HEK293 (cell line): Measurements from ENCODE around the gene ZNF189.

Experiments
- CTCF ChIA-PET: fragments of 350-600 bp; formaldehyde crosslinking; extraction: SDS; loops from one replicate; lab custom pipeline; 2021; ENCODE audit warnings: antibody characterized with exemption; lab: Yijun Ruan, JAX
- POLR2A ChIA-PET: fragments of 300-600 bp; formaldehyde crosslinking; extraction: SDS; loops from one replicate; lab custom pipeline; 2020; ENCODE audit warnings: antibody characterized with exemption, inconsistent platforms; lab: Yijun Ruan, JAX
- H3K27ac ChIP-seq: fragments of 200-500 bp; sonication (Bioruptor generic); 2 replicates; pipeline ENCODE4 v1.5.1; 2014; ENCODE audit warnings: low read depth, low read length, control low read depth, inconsistent platforms; ENCODE audit errors: extremely low read depth
- H3K36me3 ChIP-seq, 2 experiments: fragments of 200-500 bp in 1 of 2; sonication (Bioruptor generic) in 1 of 2; 1 replicate in 1 of 2; 2 replicates in 1 of 2; pipeline ENCODE4 v1.5.1; 2014 to 2017; ENCODE audit warnings: inconsistent platforms in 2 of 2, low read length in 2 of 2; ENCODE audit not compliant: control insufficient read depth in 2 of 2, insufficient read depth in 1 of 2
- H3K4me1 ChIP-seq: fragments of 200-500 bp; sonication (Bioruptor generic); 2 replicates; pipeline ENCODE4 v1.5.1; 2014; ENCODE audit warnings: mild to moderate bottlenecking, low read length, inconsistent platforms; ENCODE audit not compliant: control insufficient read depth, insufficient read depth
- H3K4me3 ChIP-seq: 2 replicates; pipeline ENCODE4 v1.5.1; 2011; ENCODE audit warnings: low read depth, mild to moderate bottlenecking, control low read depth, low read length, moderate library complexity
- H3K9me3 ChIP-seq: fragments of 200-500 bp; sonication (Bioruptor generic); 2 replicates; pipeline ENCODE4 v1.5.1; 2014; ENCODE audit warnings: low read depth, low read length, inconsistent platforms; ENCODE audit not compliant: control insufficient read depth, insufficient read depth
- BCL11A ChIP-seq: fragments of 450-650 bp; formaldehyde crosslinking; IDR thresholded peaks from 2 replicates; pipeline ENCODE4 v1.5.1; 2016; ENCODE audit warnings: low read depth, missing biosample characterization, missing genetic modification characterization
- GLIS1 ChIP-seq: fragments of 450-650 bp; formaldehyde crosslinking; IDR thresholded peaks from 2 replicates; pipeline ENCODE4 v1.5.1; 2016; ENCODE audit warnings: missing biosample characterization, missing genetic modification characterization
- HOXC10 ChIP-seq: sonication (generic); formaldehyde crosslinking; IDR thresholded peaks from 2 replicates; pipeline ENCODE4 v1.8.1; 2023; ENCODE audit warnings: mild to moderate bottlenecking, missing genetic modification reagents
- KLF16 ChIP-seq: fragments of 450-650 bp; formaldehyde crosslinking; IDR thresholded peaks from 2 replicates; pipeline ENCODE4 v1.5.1; 2017; ENCODE audit warnings: missing biosample characterization, missing genetic modification characterization
- MZF1 ChIP-seq: fragments of 450-650 bp; formaldehyde crosslinking; IDR thresholded peaks from 2 replicates; pipeline ENCODE4 v1.5.1; 2017; ENCODE audit warnings: missing biosample characterization, missing genetic modification characterization, borderline replicate concordance
- PRDM1 ChIP-seq: fragments of 450-650 bp; formaldehyde crosslinking; IDR thresholded peaks from 2 replicates; pipeline ENCODE4; 2016; ENCODE audit warnings: missing biosample characterization, missing genetic modification characterization
- RBAK ChIP-seq: fragments of 450-650 bp; formaldehyde crosslinking; IDR thresholded peaks from 2 replicates; pipeline ENCODE4 v1.5.1; 2016; ENCODE audit warnings: missing biosample characterization, missing genetic modification characterization
- ZBTB20 ChIP-seq: fragments of 450-650 bp; formaldehyde crosslinking; IDR thresholded peaks from 2 replicates; pipeline ENCODE4 v1.5.1; 2016; ENCODE audit warnings: missing biosample characterization, missing genetic modification characterization
- ZNF138 ChIP-seq: fragments of 450-650 bp; formaldehyde crosslinking; IDR thresholded peaks from 2 replicates; pipeline ENCODE4 v1.5.1; 2016; ENCODE audit warnings: missing biosample characterization, missing genetic modification characterization, borderline replicate concordance
- ZNF169 ChIP-seq: fragments of 450-650 bp; formaldehyde crosslinking; IDR thresholded peaks from 2 replicates; pipeline ENCODE4 v1.5.1; 2016; ENCODE audit warnings: missing biosample characterization, missing genetic modification characterization
- ZNF184 ChIP-seq: fragments of 450-650 bp; IDR thresholded peaks from 2 replicates; pipeline ENCODE4 v1.5.1; 2018; ENCODE audit warnings: missing biosample characterization, mild to moderate bottlenecking, missing genetic modification characterization
- ZNF274 ChIP-seq, 2 experiments: fragments of 200-500 bp in 1 of 2; fragments of 450-650 bp in 1 of 2; sonication (Bioruptor generic) in 1 of 2; formaldehyde crosslinking in 1 of 2; IDR thresholded peaks; 2 replicates each; pipeline versions ENCODE4 v1.5.1 to v1.6.1; 2014 to 2016; ENCODE audit warnings: borderline replicate concordance in 1 of 2, inconsistent platforms in 1 of 2, low read length in 1 of 2, missing biosample characterization in 1 of 2, missing genetic modification characterization in 1 of 2
- ZNF324 ChIP-seq: fragments of 450-650 bp; formaldehyde crosslinking; IDR thresholded peaks from 2 replicates; pipeline ENCODE4 v1.5.1; 2016; ENCODE audit warnings: missing biosample characterization, missing genetic modification characterization
- ZNF366 ChIP-seq: fragments of 450-650 bp; formaldehyde crosslinking; conservative IDR thresholded peaks from 2 replicates; pipeline ENCODE4 v1.5.1; 2016; ENCODE audit warnings: missing biosample characterization, missing genetic modification characterization
- ZNF37A ChIP-seq: fragments of 450-650 bp; IDR thresholded peaks from 2 replicates; pipeline ENCODE4 v1.5.1; 2018; ENCODE audit warnings: missing biosample characterization, missing genetic modification characterization
- ZNF426 ChIP-seq: fragments of 450-650 bp; formaldehyde crosslinking; IDR thresholded peaks from 2 replicates; pipeline ENCODE4 v1.5.1; 2017; ENCODE audit warnings: missing biosample characterization, missing genetic modification characterization, mild to moderate bottlenecking, inconsistent platforms, moderate library complexity
- ZNF433 ChIP-seq: fragments of 450-650 bp; formaldehyde crosslinking; IDR thresholded peaks from 2 replicates; pipeline ENCODE4 v1.5.1; 2016; ENCODE audit warnings: missing biosample characterization, missing genetic modification characterization, low read depth
- ZNF48 ChIP-seq: fragments of 450-650 bp; formaldehyde crosslinking; IDR thresholded peaks from 2 replicates; pipeline ENCODE4 v1.5.1; 2016; ENCODE audit warnings: missing biosample characterization, missing genetic modification characterization
- ZNF610 ChIP-seq: fragments of 450-650 bp; formaldehyde crosslinking; IDR thresholded peaks from 2 replicates; pipeline ENCODE4 v1.5.1; 2016; ENCODE audit warnings: missing biosample characterization, missing genetic modification characterization, borderline replicate concordance
- ZNF623 ChIP-seq: fragments of 450-650 bp; formaldehyde crosslinking; IDR thresholded peaks from 2 replicates; pipeline ENCODE4 v1.5.1; 2016; ENCODE audit warnings: missing biosample characterization, missing genetic modification characterization
- ZNF707 ChIP-seq: fragments of 450-650 bp; formaldehyde crosslinking; IDR thresholded peaks from 2 replicates; pipeline ENCODE4 v1.5.1; 2016; ENCODE audit warnings: missing biosample characterization, missing genetic modification characterization
- ZXDB ChIP-seq: fragments of 450-650 bp; formaldehyde crosslinking; IDR thresholded peaks from 2 replicates; pipeline ENCODE4 v1.5.1; 2016; ENCODE audit warnings: missing biosample characterization, missing genetic modification characterization
- TF ChIP-seq, protein P1 (sequence below): fragments of 450-650 bp; formaldehyde crosslinking; IDR thresholded peaks from 2 replicates; pipeline ENCODE4 v1.5.1; 2016; ENCODE audit warnings: missing biosample characterization, missing genetic modification characterization
- TF ChIP-seq, protein P2 (sequence below): fragments of 450-650 bp; formaldehyde crosslinking; IDR thresholded peaks from 2 replicates; pipeline ENCODE4 v1.5.1; 2017; ENCODE audit warnings: missing biosample characterization, missing genetic modification characterization
- TF ChIP-seq, protein P3 (sequence below): fragments of 450-650 bp; formaldehyde crosslinking; IDR thresholded peaks from 2 replicates; pipeline ENCODE4 v1.5.1; 2016; ENCODE audit warnings: missing biosample characterization, missing genetic modification characterization, borderline replicate concordance
- TF ChIP-seq, protein P4 (sequence below): fragments of 450-650 bp; formaldehyde crosslinking; IDR thresholded peaks from 2 replicates; pipeline ENCODE4 v1.5.1; 2016; ENCODE audit warnings: missing biosample characterization, missing genetic modification characterization, low read depth

The ZNF189 gene

DNA sequence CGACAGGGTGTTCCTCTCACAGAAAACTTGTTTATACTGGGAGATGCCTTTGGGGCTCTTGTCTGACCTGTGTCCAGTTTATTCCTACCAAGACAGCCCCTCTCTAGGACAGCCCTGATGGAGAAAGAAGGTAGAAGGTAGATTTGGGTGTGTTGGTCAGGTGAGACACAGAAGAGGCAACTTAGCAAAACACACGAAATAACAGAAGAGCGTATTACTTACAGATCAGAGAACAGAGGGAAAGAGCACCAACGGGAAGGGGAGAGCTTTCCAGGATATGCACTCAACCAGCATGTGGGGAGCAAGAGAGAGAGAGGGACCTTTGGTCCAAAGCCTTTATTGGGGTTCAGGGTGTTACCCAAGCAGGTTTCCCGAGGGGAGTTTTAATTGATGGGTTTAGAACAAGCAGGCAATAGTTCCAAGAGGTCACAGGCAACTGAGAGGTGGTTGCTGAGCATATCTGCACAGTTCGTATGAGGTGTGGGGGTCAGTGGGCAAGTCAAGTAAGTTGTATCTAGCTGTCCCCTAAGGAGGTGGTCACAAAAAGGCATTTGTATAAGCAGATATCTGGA, 45.7 kb upstream of the ZNF189 start:
- ChIA-PET CTCF (interaction anchor here (0.9 kb wide), 1 partner anchor 639 kb away, joined by 3 read pairs; no protein-coding TSS in a partner anchor), POLR2A (no interaction called here)
- TF ChIP-seq ZNF433 (tag by site-specific recombination) (no peak), ZNF426 (tag by site-specific recombination) (no peak), ZBTB20 (tag by site-specific recombination) (no peak), PRDM1 (tag by site-specific recombination) (no peak), ZNF324 (no peak), ZXDB (tag by site-specific recombination) (no peak), ZNF138 (tag by site-specific recombination) (no peak), ZNF184 (tag by site-specific recombination) (no peak), HOXC10 (CRISPR knock-in tag) (no peak), MZF1 (tag by site-specific recombination) (no peak), ZNF707 (tag by site-specific recombination) (no peak), ZNF610 (tag by site-specific recombination) (no peak), KLF16 (no peak), RBAK (tag by site-specific recombination) (no peak)
- TF ChIP-seq, protein P1, sequence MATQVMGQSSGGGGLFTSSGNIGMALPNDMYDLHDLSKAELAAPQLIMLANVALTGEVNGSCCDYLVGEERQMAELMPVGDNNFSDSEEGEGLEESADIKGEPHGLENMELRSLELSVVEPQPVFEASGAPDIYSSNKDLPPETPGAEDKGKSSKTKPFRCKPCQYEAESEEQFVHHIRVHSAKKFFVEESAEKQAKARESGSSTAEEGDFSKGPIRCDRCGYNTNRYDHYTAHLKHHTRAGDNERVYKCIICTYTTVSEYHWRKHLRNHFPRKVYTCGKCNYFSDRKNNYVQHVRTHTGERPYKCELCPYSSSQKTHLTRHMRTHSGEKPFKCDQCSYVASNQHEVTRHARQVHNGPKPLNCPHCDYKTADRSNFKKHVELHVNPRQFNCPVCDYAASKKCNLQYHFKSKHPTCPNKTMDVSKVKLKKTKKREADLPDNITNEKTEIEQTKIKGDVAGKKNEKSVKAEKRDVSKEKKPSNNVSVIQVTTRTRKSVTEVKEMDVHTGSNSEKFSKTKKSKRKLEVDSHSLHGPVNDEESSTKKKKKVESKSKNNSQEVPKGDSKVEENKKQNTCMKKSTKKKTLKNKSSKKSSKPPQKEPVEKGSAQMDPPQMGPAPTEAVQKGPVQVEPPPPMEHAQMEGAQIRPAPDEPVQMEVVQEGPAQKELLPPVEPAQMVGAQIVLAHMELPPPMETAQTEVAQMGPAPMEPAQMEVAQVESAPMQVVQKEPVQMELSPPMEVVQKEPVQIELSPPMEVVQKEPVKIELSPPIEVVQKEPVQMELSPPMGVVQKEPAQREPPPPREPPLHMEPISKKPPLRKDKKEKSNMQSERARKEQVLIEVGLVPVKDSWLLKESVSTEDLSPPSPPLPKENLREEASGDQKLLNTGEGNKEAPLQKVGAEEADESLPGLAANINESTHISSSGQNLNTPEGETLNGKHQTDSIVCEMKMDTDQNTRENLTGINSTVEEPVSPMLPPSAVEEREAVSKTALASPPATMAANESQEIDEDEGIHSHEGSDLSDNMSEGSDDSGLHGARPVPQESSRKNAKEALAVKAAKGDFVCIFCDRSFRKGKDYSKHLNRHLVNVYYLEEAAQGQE = no peak
- TF ChIP-seq, protein P2, sequence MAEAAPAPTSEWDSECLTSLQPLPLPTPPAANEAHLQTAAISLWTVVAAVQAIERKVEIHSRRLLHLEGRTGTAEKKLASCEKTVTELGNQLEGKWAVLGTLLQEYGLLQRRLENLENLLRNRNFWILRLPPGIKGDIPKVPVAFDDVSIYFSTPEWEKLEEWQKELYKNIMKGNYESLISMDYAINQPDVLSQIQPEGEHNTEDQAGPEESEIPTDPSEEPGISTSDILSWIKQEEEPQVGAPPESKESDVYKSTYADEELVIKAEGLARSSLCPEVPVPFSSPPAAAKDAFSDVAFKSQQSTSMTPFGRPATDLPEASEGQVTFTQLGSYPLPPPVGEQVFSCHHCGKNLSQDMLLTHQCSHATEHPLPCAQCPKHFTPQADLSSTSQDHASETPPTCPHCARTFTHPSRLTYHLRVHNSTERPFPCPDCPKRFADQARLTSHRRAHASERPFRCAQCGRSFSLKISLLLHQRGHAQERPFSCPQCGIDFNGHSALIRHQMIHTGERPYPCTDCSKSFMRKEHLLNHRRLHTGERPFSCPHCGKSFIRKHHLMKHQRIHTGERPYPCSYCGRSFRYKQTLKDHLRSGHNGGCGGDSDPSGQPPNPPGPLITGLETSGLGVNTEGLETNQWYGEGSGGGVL (tag by site-specific recombination) = no peak
- Histone ChIP-seq H3K36me3 (no peaks in the 10 kb centered on the region), H3K4me3 (no peak overlapping the region), H3K27ac (no peak overlapping the region), H3K4me1 (no peaks in the 10 kb centered on the region), H3K9me3 (no peaks in the 10 kb centered on the region)

DNA sequence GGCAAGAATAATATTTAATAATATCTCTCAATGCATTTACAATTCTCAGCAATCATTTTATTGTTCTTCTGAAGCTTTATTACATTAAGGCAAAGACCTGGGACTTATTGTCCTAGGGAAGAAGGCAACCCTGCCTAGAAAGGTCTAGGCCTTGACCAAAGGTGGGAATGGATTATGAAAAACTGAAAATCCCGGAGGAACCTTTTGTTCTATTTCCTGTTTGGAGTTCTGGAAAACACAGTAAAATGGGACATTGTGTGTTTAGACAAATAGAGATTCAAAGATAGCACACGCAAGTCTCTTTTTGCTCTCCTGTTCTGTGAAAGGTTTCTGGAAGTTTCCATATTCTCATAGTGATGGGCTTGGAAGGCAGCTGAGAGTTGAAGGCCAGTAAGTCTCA, 45.0 kb upstream of the ZNF189 start:
- Histone ChIP-seq H3K27ac (no peak overlapping the region), H3K4me1 (no peaks in the 10 kb centered on the region), H3K9me3 (no peaks in the 10 kb centered on the region), H3K4me3 (no peak overlapping the region), H3K36me3 (no peaks in the 10 kb centered on the region)
- ChIA-PET CTCF (interaction anchor here (0.9 kb wide), 1 partner anchor 640 kb away, joined by 3 read pairs; no protein-coding TSS in a partner anchor), POLR2A (no interaction called here)
- TF ChIP-seq, protein P3, sequence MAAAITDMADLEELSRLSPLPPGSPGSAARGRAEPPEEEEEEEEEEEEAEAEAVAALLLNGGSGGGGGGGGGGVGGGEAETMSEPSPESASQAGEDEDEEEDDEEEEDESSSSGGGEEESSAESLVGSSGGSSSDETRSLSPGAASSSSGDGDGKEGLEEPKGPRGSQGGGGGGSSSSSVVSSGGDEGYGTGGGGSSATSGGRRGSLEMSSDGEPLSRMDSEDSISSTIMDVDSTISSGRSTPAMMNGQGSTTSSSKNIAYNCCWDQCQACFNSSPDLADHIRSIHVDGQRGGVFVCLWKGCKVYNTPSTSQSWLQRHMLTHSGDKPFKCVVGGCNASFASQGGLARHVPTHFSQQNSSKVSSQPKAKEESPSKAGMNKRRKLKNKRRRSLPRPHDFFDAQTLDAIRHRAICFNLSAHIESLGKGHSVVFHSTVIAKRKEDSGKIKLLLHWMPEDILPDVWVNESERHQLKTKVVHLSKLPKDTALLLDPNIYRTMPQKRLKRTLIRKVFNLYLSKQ (tag by site-specific recombination) = no peak
- TF ChIP-seq ZNF274 (IDR thresholded peaks at IDR 0.05; ENCODE audit: low read length) (no peak), ZNF274 (tag by site-specific recombination; IDR thresholded peaks at IDR 0.05; ENCODE audit: borderline replicate concordance) (no peak), ZNF37A (no peak), ZNF366 (tag by site-specific recombination) (no peak), ZNF169 (tag by site-specific recombination) (no peak), GLIS1 (tag by site-specific recombination) (no peak), ZNF48 (tag by site-specific recombination) (no peak), BCL11A (tag by site-specific recombination) (no peak), ZXDB (tag by site-specific recombination) (no peak), ZNF623 (tag by site-specific recombination) (no peak)
- TF ChIP-seq, protein P4, sequence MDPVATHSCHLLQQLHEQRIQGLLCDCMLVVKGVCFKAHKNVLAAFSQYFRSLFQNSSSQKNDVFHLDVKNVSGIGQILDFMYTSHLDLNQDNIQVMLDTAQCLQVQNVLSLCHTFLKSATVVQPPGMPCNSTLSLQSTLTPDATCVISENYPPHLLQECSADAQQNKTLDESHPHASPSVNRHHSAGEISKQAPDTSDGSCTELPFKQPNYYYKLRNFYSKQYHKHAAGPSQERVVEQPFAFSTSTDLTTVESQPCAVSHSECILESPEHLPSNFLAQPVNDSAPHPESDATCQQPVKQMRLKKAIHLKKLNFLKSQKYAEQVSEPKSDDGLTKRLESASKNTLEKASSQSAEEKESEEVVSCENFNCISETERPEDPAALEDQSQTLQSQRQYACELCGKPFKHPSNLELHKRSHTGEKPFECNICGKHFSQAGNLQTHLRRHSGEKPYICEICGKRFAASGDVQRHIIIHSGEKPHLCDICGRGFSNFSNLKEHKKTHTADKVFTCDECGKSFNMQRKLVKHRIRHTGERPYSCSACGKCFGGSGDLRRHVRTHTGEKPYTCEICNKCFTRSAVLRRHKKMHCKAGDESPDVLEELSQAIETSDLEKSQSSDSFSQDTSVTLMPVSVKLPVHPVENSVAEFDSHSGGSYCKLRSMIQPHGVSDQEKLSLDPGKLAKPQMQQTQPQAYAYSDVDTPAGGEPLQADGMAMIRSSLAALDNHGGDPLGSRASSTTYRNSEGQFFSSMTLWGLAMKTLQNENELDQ (tag by site-specific recombination) = no peak
